Parathyroid adenoma (tissue), 2 donors: Measurements from ENCODE around the gene LLGL1.

Experiments used
- H2AFZ ChIP-seq: fragments of 300-600 bp; sonication (generic); one replicate; pipeline ENCODE4 v1.7.0; 2017; ENCODE audit warnings: antibody characterized with exemption, mild to moderate bottlenecking
- H3K27ac ChIP-seq: fragments of 300-600 bp; sonication (generic); one replicate; pipeline ENCODE4 v1.7.0; 2017
- H3K27me3 ChIP-seq: fragments of 300-600 bp; sonication (generic); one replicate; pipeline ENCODE4 v1.7.0; 2017; ENCODE audit warnings: low read length; ENCODE audit not compliant: control insufficient read depth, insufficient read depth
- H3K36me3 ChIP-seq: fragments of 300-600 bp; sonication (generic); one replicate; pipeline ENCODE4 v1.7.0; 2017; ENCODE audit warnings: low read length; ENCODE audit not compliant: control insufficient read depth, insufficient read depth
- H3K4me1 ChIP-seq: fragments of 300-600 bp; sonication (generic); one replicate; pipeline ENCODE4 v1.7.0; 2017; ENCODE audit warnings: control low read depth
- H3K4me2 ChIP-seq: fragments of 300-600 bp; sonication (generic); one replicate; pipeline ENCODE4 v1.7.0; 2017; ENCODE audit warnings: low read length
- H3K4me3 ChIP-seq: fragments of 300-600 bp; sonication (generic); one replicate; pipeline ENCODE4 v1.7.0; 2017; ENCODE audit warnings: low read depth, low read length
- H3K79me2 ChIP-seq: fragments of 300-600 bp; sonication (generic); one replicate; pipeline ENCODE4 v1.7.0; 2017; ENCODE audit warnings: control low read depth
- H3K9ac ChIP-seq: fragments of 300-600 bp; sonication (generic); one replicate; pipeline ENCODE4 v1.7.0; 2017; ENCODE audit warnings: mild to moderate bottlenecking
- H3K9me3 ChIP-seq: fragments of 300-600 bp; sonication (generic); one replicate; pipeline ENCODE4 v1.7.0; 2017; ENCODE audit warnings: low read length; ENCODE audit not compliant: control insufficient read depth
- CTCF ChIP-seq: fragments of 300-600 bp; sonication (generic); IDR thresholded peaks from one replicate; pipeline ENCODE4 v1.7.0; 2017; ENCODE audit warnings: antibody characterized with exemption, mild to moderate bottlenecking
- donor health status: primary hyperparathyroidism.

LLGL1 gene

GRCh38 chr17:18235743-18236256 lies 10.4 kb downstream of the LLGL1 start:
- Histone ChIP-seq H3K27ac (no peak overlapping the region), H3K9ac (no peak overlapping the region), H3K79me2 (no peaks in the 10 kb centered on the region), H3K4me3 (no peak overlapping the region), H3K36me3 (no peaks in the 10 kb centered on the region), H2AFZ (no peak overlapping the region), H3K4me2 (no peak overlapping the region), H3K4me1 (no peaks in the 10 kb centered on the region), H3K27me3 (no peaks in the 10 kb centered on the region), H3K9me3 (no peaks in the 10 kb centered on the region)
- TF ChIP-seq CTCF: no peak

- H3K4me2 ChIP-seq: no peak overlapping the region
- no peak overlapping the region for H3K27ac ChIP-seq
- no peaks in the 10 kb centered on the region for H3K36me3 ChIP-seq
Observed at GRCh38 chr17:18236494-18236893, 11.1 kb downstream of the LLGL1 start.

GRCh38 chr17:18237461-18237860 lies 12.0 kb downstream of the LLGL1 start:
- no peaks in the 10 kb centered on the region for H3K4me1 ChIP-seq
- no peaks in the 10 kb centered on the region for H3K27me3 ChIP-seq
- H3K4me2 ChIP-seq: no peak overlapping the region
- H3K9ac ChIP-seq: no peak overlapping the region
- H3K27ac ChIP-seq: no peak overlapping the region
- H3K4me3 ChIP-seq: no peak overlapping the region
- no peak for TF ChIP-seq CTCF
- H3K36me3 ChIP-seq: no peaks in the 10 kb centered on the region
- no peak overlapping the region for H2AFZ ChIP-seq
- no peaks in the 10 kb centered on the region for H3K79me2 ChIP-seq
- no peaks in the 10 kb centered on the region for H3K9me3 ChIP-seq

More at GRCh38 chr17:18236494-18236893, 11.1 kb downstream of the LLGL1 start:
- TF ChIP-seq CTCF: no peak
- H3K27me3 ChIP-seq: no peaks in the 10 kb centered on the region
- no peak overlapping the region for H2AFZ ChIP-seq
- no peaks in the 10 kb centered on the region for H3K9me3 ChIP-seq
- H3K79me2 ChIP-seq: no peaks in the 10 kb centered on the region
- no peak overlapping the region for H3K9ac ChIP-seq
- H3K4me1 ChIP-seq: no peaks in the 10 kb centered on the region
- H3K4me3 ChIP-seq: no peak overlapping the region

- Histone ChIP-seq H3K27ac (no peak overlapping the region), H3K27me3 (no peaks in the 10 kb centered on the region), H3K36me3 (no peaks in the 10 kb centered on the region), H3K4me1 (no peaks in the 10 kb centered on the region), H3K79me2 (no peaks in the 10 kb centered on the region), H3K4me3 (no peak overlapping the region), H2AFZ (no peak overlapping the region), H3K9me3 (no peaks in the 10 kb centered on the region), H3K4me2 (no peak overlapping the region), H3K9ac (no peak overlapping the region)
- no peak for TF ChIP-seq CTCF
Observed at GRCh38 chr17:18238299-18238698, 12.9 kb downstream of the LLGL1 start.

GRCh38 chr17:18240449-18240848 lies 15.0 kb downstream of the LLGL1 start:
- Histone ChIP-seq H3K4me2 (no peak overlapping the region), H3K4me3 (no peak overlapping the region), H3K9ac (no peak overlapping the region), H3K79me2 (no peaks in the 10 kb centered on the region), H3K36me3 (no peaks in the 10 kb centered on the region), H3K9me3 (no peaks in the 10 kb centered on the region), H2AFZ (no peak overlapping the region), H3K27me3 (no peaks in the 10 kb centered on the region), H3K27ac (no peak overlapping the region), H3K4me1 (no peaks in the 10 kb centered on the region)
- no peak for TF ChIP-seq CTCF
